Measurements from ENCODE around the gene TSGA10.
A peak's percentile ranks its signal among the peaks of the same experiment; 100 is the strongest.
"Not testable (repeated sequence)": the region's sequence is repeated elsewhere in the genome, so short reads cannot be mapped to it uniquely, and the experiment has no call there.

TSGA10 gene, protein sequence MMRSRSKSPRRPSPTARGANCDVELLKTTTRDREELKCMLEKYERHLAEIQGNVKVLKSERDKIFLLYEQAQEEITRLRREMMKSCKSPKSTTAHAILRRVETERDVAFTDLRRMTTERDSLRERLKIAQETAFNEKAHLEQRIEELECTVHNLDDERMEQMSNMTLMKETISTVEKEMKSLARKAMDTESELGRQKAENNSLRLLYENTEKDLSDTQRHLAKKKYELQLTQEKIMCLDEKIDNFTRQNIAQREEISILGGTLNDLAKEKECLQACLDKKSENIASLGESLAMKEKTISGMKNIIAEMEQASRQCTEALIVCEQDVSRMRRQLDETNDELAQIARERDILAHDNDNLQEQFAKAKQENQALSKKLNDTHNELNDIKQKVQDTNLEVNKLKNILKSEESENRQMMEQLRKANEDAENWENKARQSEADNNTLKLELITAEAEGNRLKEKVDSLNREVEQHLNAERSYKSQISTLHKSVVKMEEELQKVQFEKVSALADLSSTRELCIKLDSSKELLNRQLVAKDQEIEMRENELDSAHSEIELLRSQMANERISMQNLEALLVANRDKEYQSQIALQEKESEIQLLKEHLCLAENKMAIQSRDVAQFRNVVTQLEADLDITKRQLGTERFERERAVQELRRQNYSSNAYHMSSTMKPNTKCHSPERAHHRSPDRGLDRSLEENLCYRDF

GRCh38 chr2:99154643-99155536, at the start of gene TSGA10, which contains the start of gene LIPT1:
Gene TSGA10, minus strand, starts transcription at chr2:99154942. Its CDS starts 45,503 bp downstream, at chr2:99109439.
Gene LIPT1, plus strand, starts transcription at chr2:99154967. Its CDS starts 6,991 bp downstream, at chr2:99161958.
- TF ChIP-seq, protein P1, sequence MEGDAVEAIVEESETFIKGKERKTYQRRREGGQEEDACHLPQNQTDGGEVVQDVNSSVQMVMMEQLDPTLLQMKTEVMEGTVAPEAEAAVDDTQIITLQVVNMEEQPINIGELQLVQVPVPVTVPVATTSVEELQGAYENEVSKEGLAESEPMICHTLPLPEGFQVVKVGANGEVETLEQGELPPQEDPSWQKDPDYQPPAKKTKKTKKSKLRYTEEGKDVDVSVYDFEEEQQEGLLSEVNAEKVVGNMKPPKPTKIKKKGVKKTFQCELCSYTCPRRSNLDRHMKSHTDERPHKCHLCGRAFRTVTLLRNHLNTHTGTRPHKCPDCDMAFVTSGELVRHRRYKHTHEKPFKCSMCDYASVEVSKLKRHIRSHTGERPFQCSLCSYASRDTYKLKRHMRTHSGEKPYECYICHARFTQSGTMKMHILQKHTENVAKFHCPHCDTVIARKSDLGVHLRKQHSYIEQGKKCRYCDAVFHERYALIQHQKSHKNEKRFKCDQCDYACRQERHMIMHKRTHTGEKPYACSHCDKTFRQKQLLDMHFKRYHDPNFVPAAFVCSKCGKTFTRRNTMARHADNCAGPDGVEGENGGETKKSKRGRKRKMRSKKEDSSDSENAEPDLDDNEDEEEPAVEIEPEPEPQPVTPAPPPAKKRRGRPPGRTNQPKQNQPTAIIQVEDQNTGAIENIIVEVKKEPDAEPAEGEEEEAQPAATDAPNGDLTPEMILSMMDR (IDR thresholded peaks at IDR 0.05; ENCODE audit: extremely low read depth, missing control alignments): no peak
- peak; percentile 91 for DNase-seq (ENCODE audit: low spot score)

DNA sequence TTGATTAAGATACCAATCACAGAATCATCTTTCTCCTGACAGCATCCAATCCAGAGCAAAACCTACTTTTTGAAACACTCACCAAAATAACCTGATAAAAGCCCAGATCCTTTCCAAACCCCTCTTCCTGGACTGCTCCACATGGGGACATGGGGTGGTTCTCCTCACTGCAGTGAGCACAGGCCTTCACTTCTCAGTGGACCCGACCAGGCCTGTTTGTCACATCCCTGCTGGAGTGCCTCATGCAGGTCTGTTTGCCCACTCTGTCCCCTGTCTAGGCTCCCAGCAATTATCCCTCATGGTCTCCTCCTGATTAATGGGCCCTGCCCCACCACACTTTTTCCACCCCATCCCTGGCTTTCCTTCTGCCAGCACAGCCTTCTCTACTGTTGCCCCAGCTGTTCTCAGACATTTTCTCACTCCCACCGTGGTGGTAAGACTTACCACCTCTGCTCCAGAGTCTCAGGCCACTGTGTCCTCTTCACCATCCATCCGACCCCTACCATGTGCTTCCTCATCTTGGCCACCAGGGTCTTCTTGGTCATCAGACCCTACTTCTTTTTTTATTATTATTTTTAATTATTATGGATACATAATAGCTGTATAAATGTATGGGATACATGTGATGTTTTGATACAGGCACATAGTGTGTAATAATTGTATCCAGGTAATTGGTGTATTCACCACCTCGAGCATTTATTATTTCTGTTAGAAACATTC, 47.4 kb upstream of the TSGA10 start:
- TF ChIP-seq, protein P1 (IDR thresholded peaks at IDR 0.05; ENCODE audit: extremely low read depth, missing control alignments): no peak
- no peak for DNase-seq (ENCODE audit: low spot score)

DNA sequence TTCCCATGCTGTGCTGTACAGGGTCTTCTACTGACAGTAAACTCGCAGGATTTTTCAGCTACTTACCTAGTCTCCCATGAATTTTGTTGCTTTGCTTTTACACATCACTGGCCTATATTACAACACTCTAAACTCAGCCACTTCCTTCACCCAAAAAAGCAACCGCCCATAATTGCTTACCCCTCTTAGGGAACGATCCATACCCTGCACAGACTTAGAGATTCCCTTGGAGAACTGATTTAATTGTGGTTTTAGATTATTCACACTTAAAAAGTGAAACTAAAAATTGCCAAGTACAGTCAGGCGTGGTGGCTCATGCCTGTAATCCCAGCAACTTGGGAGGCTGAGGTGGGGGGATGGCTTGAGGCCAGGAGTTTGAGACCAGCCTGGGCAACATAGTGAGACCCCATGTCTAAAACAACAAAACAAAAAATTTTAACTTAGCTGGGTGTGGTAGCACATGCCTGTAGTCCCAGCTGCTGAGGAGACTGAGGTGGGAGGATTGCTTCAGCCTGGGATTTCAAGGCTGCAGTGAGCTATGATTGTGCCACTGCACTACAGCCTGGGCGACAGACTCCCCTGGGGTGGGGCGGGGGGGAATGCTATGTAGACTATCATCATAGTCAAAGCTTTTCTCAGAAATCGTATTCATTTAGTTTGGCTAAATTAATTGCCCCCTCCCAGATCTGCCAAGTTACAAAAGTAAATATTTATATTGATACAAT, 45.5 kb upstream of the TSGA10 start:
- no peak for DNase-seq (ENCODE audit: low spot score)
- TF ChIP-seq, protein P1 (IDR thresholded peaks at IDR 0.05; ENCODE audit: extremely low read depth, missing control alignments): no peak

- TF ChIP-seq, protein P1 (IDR thresholded peaks at IDR 0.05; ENCODE audit: extremely low read depth, missing control alignments): no peak
- no peak for DNase-seq (ENCODE audit: low spot score)
These were observed 43.5 kb upstream of the TSGA10 start for GRCh38 chr2:99198103-99198841.

- DNase-seq (ENCODE audit: low spot score): not testable (repeated sequence)
These were observed 37.6 kb upstream of the TSGA10 start for GRCh38 chr2:99192364-99192763.

GRCh38 chr2:99190548-99190947, 35.8 kb upstream of the TSGA10 start:
- TF ChIP-seq, protein P1 (IDR thresholded peaks at IDR 0.05; ENCODE audit: extremely low read depth, missing control alignments): no peak

More at GRCh38 chr2:99190548-99190947, 35.8 kb upstream of the TSGA10 start:
- DNase-seq (ENCODE audit: low spot score): no peak

Data from GM20000 (cell line).